GM12878 (cell line): ENCODE data around the gene LMF2. TPM values are rescaled to one million over a fixed set of nuclear protein-coding genes. Genes with fewer than 3 reads are reported as not detected.

ENCODE experiments used
- ATAC-seq: fragments of 200-7000 bp; cut with Tn5 transposase; 3 replicates; pipeline ENCODE4 v1.9.1; 2020; ENCODE audit warnings: mild to moderate bottlenecking, moderate library complexity
- BruUV-seq: library from RNA; stranded (reverse); fragments of 400-500 nt; replicated peaks from 2 replicates; lab custom pipeline; 2021; lab: Mats Ljungman, UMichigan
- CTCF ChIA-PET: fragments of 300-600 bp; sonication (Branson Sonifier 250); formaldehyde crosslinking; extraction: SDS; loops from one replicate; lab custom pipeline; 2021; ENCODE audit warnings: inconsistent platforms; lab: Yijun Ruan, JAX
- POLR2A ChIA-PET: fragments of 350-600 bp; formaldehyde crosslinking; extraction: SDS; loops from one replicate; lab custom pipeline; 2021; ENCODE audit warnings: inconsistent platforms; lab: Charles Lee
- RAD21 ChIA-PET: fragments of 300-600 bp; sonication (Branson Sonifier 250); formaldehyde crosslinking; loops from one replicate; lab custom pipeline; 2023; ENCODE audit warnings: antibody characterized with exemption; ENCODE audit not compliant: unreplicated experiment; lab: Charles Lee
- SMC1A ChIA-PET: fragments of 300-600 bp; sonication (Branson Sonifier 250); formaldehyde crosslinking; loops from one replicate; lab custom pipeline; 2023; ENCODE audit not compliant: unreplicated experiment, uncharacterized antibody; lab: Charles Lee
- DNase-seq: peaks from one replicate; pipeline ENCODE4 v3.0.0-alpha.2; 2011; ENCODE audit warnings: low read depth, low spot score
- FAIRE-seq: peaks from 3 replicates; lab custom pipeline; 2011; peaks lifted over from hg19 to GRCh38; lab: Jason Lieb, UNC
- H2AFZ ChIP-seq: 2 replicates; pipeline ENCODE4 v1.6.0; 2011; ENCODE audit warnings: low read depth, low read length, control low read depth; ENCODE audit not compliant: control insufficient read depth
- H3K27ac ChIP-seq: 2 replicates; pipeline ENCODE4 v1.5.1; 2011; ENCODE audit warnings: control low read depth; ENCODE audit not compliant: control insufficient read depth, insufficient read depth
- H3K27me3 ChIP-seq, 2 experiments: replicated peaks in 1 of 2; 2 replicates each; pipeline versions ENCODE4 v1.6.0 to v1.6.1; 2011; ENCODE audit warnings: low read length in 1 of 2; ENCODE audit not compliant: control insufficient read depth in 2 of 2, insufficient read depth in 2 of 2
- H3K36me3 ChIP-seq, 2 experiments: 2 replicates each; pipeline ENCODE4 v1.5.1; 2011; ENCODE audit warnings: low read length in 1 of 2; ENCODE audit not compliant: control insufficient read depth in 2 of 2, insufficient read depth in 2 of 2
- H3K4me1 ChIP-seq: 2 replicates; pipeline ENCODE4 v1.6.1; 2011; ENCODE audit warnings: mild to moderate bottlenecking, low read length, moderate library complexity, mixed read lengths; ENCODE audit not compliant: control insufficient read depth, insufficient read depth
- H3K4me2 ChIP-seq: 2 replicates; pipeline ENCODE4 v1.6.0; 2011; ENCODE audit warnings: control low read depth; ENCODE audit not compliant: control insufficient read depth, insufficient read depth
- H3K4me3 ChIP-seq: fragments of 200-600 bp; sonication (generic); 2 replicates; pipeline ENCODE4 v1.5.1; 2016
- H3K79me2 ChIP-seq: 2 replicates; pipeline ENCODE4 v1.6.0; 2011; ENCODE audit warnings: low read length; ENCODE audit not compliant: control insufficient read depth, insufficient read depth
- H3K9ac ChIP-seq: 2 replicates; pipeline ENCODE4 v1.8.0; 2011; ENCODE audit warnings: low read length, control low read depth, mixed read lengths; ENCODE audit not compliant: control insufficient read depth, insufficient read depth
- H3K9me3 ChIP-seq: replicated peaks from 3 replicates; pipeline ENCODE4 v1.5.1; 2011; ENCODE audit warnings: mild to moderate bottlenecking, low read length; ENCODE audit not compliant: control insufficient read depth, insufficient read depth
- H4K20me1 ChIP-seq: 2 replicates; pipeline ENCODE4 v1.6.0; 2011; ENCODE audit not compliant: control insufficient read depth, insufficient read depth
- BRCA1 ChIP-seq: IDR thresholded peaks from 2 replicates; pipeline ENCODE4 v1.6.1; 2011; ENCODE audit warnings: low read depth, low read length, improper control_type of control experiment
- GABPA ChIP-seq: IDR thresholded peaks from 2 replicates; pipeline ENCODE4 v1.6.1; 2014; ENCODE audit warnings: antibody characterized with exemption, low read depth, mild to moderate bottlenecking, inconsistent platforms
- STAT3 ChIP-seq: IDR thresholded peaks from 2 replicates; pipeline ENCODE4 v1.6.1; 2011; ENCODE audit warnings: low read depth, low read length, improper control_type of control experiment
- TARDBP ChIP-seq: IDR thresholded peaks from 2 replicates; pipeline ENCODE4 v1.6.1; 2016; ENCODE audit warnings: borderline replicate concordance
- WGBS: methylation state at CpG from one replicate; pipeline ENCODE4 v1.1.6; 2016; ENCODE audit warnings: low lambda C conversion rate; ENCODE audit not compliant: insufficient replicate concordance, insufficient coverage; ENCODE audit errors: missing lambda C conversion rate; 5-methylcytosine and 5-hydroxymethylcytosine counted together
- in situ Hi-C: fragments of 300-500 bp; cut with MboI; formaldehyde crosslinking; loops from 9 replicates; pipeline ENCODE4 v1.14.3; 2018; ENCODE audit warnings: mixed read lengths
- intact Hi-C: fragments of 100-400 bp; cut with micrococcal nuclease; formaldehyde crosslinking; loops from one replicate; pipeline ENCODE4 v1.14.2; 2022; ENCODE audit not compliant: unreplicated experiment
- polyA plus RNA-seq, 11 experiments: library from polyadenylated mRNA; depleted of rRNA in 4 of 11; unstranded in 6 of 11; stranded (reverse) in 5 of 11; fragments of >200 nt; fragmentation: Nextera tagmentation in 4 of 11; fragmentation: Illumina TruSeq in 1 of 11; extraction: Ambion mirVana in 4 of 11; extraction: Trizol in 1 of 11; gene quantifications; 1 replicate in 1 of 11; 2 replicates in 10 of 11; pipeline versions ENCODE4 v1.2.1 to v1.2.3, GENCODE V29; 2011 to 2016; ENCODE audit warnings: inconsistent platforms in 2 of 11, missing spikeins in 2 of 11, low read depth in 1 of 11
- total RNA-seq, 4 experiments: library from RNA; depleted of rRNA in 3 of 4; stranded (reverse); fragments of >200 nt in 3 of 4; fragmentation: Illumina TruSeq in 1 of 4; extraction: Trizol in 1 of 4; gene quantifications; 2 replicates each; pipeline versions ENCODE4 v1.2.1 to v1.2.3, GENCODE V29; 2013 to 2021
- TF ChIP-seq, protein P1 (sequence below): fragments of 450-650 bp; formaldehyde crosslinking; IDR thresholded peaks from 2 replicates; pipeline ENCODE4 v1.4.0; 2020; ENCODE audit warnings: mild to moderate bottlenecking, moderate library complexity
- TF ChIP-seq, protein P2 (sequence below): IDR thresholded peaks from 2 replicates; pipeline ENCODE4 v1.6.1; 2012; ENCODE audit warnings: low read depth, low read length, improper control_type of control experiment
- TF ChIP-seq, protein P3 (sequence below): fragments of 450-650 bp; IDR thresholded peaks from 2 replicates; pipeline ENCODE4 v1.6.1; 2017; ENCODE audit warnings: mild to moderate bottlenecking, moderate library complexity

The LMF2 gene
- total and polyA plus RNA-seq, 10 of the 15 experiments (the other 5 are each of a cell fraction or from before 2014, with no cell fraction given), result 0.08 to 57.5 (median 21.2) TPM

DNA sequence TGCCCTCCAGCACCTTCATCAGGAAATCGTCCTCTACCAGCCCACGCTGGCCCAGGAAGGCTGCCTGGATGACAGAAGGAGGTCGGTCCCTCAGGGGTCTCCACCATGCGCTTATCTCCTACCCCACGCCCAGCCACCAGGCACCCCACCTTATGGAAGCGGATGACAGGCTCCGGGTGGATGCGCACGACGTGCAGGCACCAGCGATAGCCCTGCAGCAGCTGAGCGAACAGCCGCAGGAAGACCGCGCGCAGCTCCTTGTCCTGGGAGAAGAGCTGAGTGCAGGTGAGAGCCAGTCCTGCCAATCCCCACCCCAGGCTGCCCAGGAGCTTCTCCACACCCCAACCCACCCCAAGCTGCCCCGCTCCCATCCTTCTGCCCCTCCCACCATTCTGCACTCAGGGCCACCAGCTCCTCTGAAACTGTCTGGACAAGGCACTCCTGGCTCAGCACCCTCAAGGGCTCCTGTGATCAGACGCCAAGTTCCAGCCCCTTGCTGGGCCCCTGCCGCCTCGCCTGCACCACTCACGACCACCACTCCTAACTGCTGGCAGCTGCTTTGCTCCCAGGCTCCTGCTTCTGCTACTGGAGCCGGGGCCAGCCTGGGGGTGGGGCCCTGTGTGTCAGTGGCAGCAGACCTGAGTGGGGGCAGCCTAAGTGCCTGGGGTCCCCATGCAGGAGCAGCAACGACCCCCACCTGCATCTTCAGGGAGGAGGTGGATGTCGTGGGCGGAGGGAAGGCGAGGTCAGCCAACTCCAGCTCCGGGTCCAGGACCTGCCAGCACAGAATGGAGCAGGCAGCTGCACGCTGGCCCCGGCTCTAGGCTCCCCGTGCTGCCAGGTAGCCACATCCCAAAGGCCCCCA lies 42.2 kb downstream of the LMF2 start (continued):
- TF ChIP-seq, protein P1, sequence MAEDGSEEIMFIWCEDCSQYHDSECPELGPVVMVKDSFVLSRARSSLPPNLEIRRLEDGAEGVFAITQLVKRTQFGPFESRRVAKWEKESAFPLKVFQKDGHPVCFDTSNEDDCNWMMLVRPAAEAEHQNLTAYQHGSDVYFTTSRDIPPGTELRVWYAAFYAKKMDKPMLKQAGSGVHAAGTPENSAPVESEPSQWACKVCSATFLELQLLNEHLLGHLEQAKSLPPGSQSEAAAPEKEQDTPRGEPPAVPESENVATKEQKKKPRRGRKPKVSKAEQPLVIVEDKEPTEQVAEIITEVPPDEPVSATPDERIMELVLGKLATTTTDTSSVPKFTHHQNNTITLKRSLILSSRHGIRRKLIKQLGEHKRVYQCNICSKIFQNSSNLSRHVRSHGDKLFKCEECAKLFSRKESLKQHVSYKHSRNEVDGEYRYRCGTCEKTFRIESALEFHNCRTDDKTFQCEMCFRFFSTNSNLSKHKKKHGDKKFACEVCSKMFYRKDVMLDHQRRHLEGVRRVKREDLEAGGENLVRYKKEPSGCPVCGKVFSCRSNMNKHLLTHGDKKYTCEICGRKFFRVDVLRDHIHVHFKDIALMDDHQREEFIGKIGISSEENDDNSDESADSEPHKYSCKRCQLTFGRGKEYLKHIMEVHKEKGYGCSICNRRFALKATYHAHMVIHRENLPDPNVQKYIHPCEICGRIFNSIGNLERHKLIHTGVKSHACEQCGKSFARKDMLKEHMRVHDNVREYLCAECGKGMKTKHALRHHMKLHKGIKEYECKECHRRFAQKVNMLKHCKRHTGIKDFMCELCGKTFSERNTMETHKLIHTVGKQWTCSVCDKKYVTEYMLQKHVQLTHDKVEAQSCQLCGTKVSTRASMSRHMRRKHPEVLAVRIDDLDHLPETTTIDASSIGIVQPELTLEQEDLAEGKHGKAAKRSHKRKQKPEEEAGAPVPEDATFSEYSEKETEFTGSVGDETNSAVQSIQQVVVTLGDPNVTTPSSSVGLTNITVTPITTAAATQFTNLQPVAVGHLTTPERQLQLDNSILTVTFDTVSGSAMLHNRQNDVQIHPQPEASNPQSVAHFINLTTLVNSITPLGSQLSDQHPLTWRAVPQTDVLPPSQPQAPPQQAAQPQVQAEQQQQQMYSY (CRISPR knock-in tag), result no peak
- TF ChIP-seq TARDBP, result no peak
- TF ChIP-seq, all 136 proteins: peak for 0

DNA sequence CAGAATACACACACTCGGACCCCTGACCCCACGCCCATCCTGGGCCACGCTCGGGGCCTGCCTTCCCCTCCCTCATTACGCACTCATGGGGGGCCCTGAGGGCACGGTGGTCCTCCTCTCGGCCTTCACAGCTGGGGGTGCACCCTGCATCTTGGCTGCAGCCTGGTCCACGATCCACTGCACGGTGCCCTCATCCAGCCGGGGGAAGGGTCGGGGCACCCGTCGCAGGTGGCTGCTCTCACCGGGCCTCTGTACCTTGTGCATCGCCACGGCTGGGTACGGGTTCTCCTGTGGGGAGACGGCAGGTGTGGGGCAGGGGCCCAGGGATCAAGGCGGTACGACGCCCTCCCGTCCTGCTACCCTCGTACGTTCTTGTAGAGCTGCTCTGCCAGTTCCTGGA lies 43.1 kb downstream of the LMF2 start:
- in situ Hi-C loops, result no loop called here
- no peak for FAIRE-seq
- intact Hi-C loops, result no loop called here
- WGBS, result 89% methylated on average over 24 of the region's 24 CpGs
- POLR2A ChIA-PET, result no interaction called here
- no TSS peak for BruUV-seq
- CTCF ChIA-PET, result no interaction called here
- Histone ChIP-seq H3K79me2 (peaks cover 8% of the 10 kb centered on the region), H3K4me1 (peaks cover 7% of the 10 kb centered on the region), H2AFZ (no peak overlapping the region), H3K9me3 (no peaks in the 10 kb centered on the region), H3K27ac (no peak overlapping the region), H3K4me3 (no peak overlapping the region), H3K9ac (no peak overlapping the region), H4K20me1 (no peaks in the 10 kb centered on the region), H3K36me3 (peaks cover 11 to 58% of the 10 kb centered on the region in 2 experiments), H3K4me2 (no peak overlapping the region), H3K27me3 (no peaks in the 10 kb centered on the region)
- no peak for ATAC-seq
- TF ChIP-seq, protein P2, sequence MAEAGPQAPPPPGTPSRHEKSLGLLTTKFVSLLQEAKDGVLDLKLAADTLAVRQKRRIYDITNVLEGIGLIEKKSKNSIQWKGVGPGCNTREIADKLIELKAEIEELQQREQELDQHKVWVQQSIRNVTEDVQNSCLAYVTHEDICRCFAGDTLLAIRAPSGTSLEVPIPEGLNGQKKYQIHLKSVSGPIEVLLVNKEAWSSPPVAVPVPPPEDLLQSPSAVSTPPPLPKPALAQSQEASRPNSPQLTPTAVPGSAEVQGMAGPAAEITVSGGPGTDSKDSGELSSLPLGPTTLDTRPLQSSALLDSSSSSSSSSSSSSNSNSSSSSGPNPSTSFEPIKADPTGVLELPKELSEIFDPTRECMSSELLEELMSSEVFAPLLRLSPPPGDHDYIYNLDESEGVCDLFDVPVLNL, result no peak
- TF ChIP-seq BRCA1, result no peak
- TF ChIP-seq GABPA, result no peak
- TF ChIP-seq STAT3, result no peak
- TF ChIP-seq, protein P3, sequence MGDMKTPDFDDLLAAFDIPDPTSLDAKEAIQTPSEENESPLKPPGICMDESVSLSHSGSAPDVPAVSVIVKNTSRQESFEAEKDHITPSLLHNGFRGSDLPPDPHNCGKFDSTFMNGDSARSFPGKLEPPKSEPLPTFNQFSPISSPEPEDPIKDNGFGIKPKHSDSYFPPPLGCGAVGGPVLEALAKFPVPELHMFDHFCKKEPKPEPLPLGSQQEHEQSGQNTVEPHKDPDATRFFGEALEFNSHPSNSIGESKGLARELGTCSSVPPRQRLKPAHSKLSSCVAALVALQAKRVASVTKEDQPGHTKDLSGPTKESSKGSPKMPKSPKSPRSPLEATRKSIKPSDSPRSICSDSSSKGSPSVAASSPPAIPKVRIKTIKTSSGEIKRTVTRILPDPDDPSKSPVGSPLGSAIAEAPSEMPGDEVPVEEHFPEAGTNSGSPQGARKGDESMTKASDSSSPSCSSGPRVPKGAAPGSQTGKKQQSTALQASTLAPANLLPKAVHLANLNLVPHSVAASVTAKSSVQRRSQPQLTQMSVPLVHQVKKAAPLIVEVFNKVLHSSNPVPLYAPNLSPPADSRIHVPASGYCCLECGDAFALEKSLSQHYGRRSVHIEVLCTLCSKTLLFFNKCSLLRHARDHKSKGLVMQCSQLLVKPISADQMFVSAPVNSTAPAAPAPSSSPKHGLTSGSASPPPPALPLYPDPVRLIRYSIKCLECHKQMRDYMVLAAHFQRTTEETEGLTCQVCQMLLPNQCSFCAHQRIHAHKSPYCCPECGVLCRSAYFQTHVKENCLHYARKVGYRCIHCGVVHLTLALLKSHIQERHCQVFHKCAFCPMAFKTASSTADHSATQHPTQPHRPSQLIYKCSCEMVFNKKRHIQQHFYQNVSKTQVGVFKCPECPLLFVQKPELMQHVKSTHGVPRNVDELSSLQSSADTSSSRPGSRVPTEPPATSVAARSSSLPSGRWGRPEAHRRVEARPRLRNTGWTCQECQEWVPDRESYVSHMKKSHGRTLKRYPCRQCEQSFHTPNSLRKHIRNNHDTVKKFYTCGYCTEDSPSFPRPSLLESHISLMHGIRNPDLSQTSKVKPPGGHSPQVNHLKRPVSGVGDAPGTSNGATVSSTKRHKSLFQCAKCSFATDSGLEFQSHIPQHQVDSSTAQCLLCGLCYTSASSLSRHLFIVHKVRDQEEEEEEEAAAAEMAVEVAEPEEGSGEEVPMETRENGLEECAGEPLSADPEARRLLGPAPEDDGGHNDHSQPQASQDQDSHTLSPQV, result no peak
- SMC1A ChIA-PET, result no interaction called here
- no peak for DNase-seq
- RAD21 ChIA-PET, result no interaction called here
